Activated CD4-positive, CD25-positive, alpha-beta regulatory T cell treated with anti-CD3 and anti-CD28 coated beads, Interleukin-2, amount 50 U/mL, for 16 hours (primary cell): ENCODE results near the gene HMCES.
"Not testable (repeated sequence)": the region's sequence is repeated elsewhere in the genome, so short reads cannot be mapped to it uniquely, and the experiment has no call there.

Source experiments
- DNase-seq: peaks from one replicate; pipeline ENCODE4 v3.0.0-alpha.2; 2020; ENCODE audit warnings: low read depth, low spot score

HMCES gene

GRCh38 chr3:129346695-129347457 lies 68.2 kb downstream of the HMCES start:
- no peak for DNase-seq

DNA sequence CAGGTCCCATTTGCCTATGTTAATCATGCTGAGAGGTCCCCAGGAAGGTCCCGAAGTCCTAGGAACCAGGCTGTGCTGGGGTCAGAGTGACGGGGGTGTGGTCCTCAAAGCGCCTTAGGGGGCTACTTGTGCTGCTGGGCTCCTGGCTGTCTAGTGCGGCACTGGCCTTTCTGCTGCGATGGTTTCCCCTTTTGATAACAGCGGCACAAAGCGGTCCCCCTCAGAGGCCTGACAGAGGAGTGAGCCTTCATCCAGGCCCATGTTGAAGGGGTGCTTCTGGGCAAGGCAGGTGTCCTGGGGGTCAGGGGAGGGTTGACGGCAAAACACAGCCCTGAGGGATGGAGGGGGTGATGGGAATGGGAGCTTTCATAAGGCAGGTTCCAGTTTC lies 68.8 kb downstream of the HMCES start:
- no peak for DNase-seq

DNA sequence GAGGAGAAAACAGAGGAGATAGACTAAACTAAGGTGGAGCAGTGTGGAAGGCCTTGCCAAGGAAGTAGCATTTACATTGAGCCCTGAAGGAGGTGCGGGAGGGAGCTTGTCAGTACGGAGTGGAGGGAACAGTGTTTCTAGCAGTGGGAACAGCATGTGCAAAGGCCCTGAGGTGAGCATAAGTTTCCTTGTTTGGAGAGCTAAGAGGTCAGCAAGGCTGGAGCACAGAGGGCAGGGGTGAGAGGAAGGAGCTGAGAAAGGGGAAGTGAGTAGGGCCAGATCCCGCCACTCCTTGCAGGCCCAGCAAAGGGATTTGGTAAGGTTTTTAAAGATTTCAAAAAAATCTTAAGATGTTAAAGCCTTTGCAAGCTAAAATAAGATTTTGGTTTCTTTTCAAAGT lies 70.1 kb downstream of the HMCES start:
- DNase-seq: no peak

- not testable (repeated sequence) for DNase-seq
Measured at GRCh38 chr3:129349169-129349568, 70.5 kb downstream of the HMCES start.

- DNase-seq: no peak
Measured at GRCh38 chr3:129349791-129350190, 71.1 kb downstream of the HMCES start.

GRCh38 chr3:129352045-129352444 lies 73.4 kb downstream of the HMCES start:
- no peak for DNase-seq

GRCh38 chr3:129352650-129353588 lies 74.2 kb downstream of the HMCES start:
- no peak for DNase-seq

- no peak for DNase-seq
Measured at GRCh38 chr3:129353589-129353941, 74.9 kb downstream of the HMCES start.
